ENCODE results near the gene PIP4K2C. TPM values are rescaled to one million over a fixed set of nuclear protein-coding genes. Genes with fewer than 3 reads are reported as not detected.

PIP4K2C gene
- total RNA-seq, 4 donors from 2014 or later = 2.6 to 29.3 (median 18.8) TPM

DNA sequence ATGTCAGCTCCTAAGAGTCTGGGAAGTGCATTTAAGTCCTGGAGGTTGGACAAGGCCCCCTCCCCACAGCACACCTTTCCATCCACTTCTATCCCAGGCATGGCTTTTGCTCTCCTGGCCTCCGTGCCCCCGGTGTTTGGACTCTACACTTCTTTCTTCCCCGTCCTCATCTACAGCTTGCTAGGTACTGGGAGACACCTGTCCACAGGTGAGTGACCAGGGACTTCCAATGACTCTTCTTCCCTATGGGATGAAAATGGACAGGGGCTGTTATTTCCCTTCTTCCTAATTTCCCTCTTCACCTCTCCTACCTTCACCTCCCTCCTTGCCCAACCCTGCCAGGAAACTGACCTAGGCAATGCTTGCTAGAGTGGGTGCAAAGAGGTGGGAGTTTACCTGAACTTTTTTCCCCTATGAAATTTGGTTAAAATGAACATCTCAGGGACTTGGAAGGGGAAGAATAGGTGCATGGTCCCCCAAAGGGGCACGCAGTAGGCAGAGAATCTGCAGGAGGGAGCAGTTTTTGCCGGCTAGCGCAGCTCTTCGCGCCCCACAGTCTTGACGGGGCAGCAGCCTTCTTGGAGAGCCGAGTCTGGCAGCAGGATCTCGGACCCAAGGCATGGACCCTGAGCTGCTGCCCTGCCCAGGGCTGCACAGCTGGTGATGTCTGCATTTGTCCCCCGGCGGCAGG lies 29.4 kb downstream of the PIP4K2C start:
- Histone ChIP-seq H3K9me3 (no peaks in the 10 kb centered on the region), H3K27ac (no peak overlapping the region), H3K36me3 (no peaks in the 10 kb centered on the region), H3K4me1 (peaks cover 0 to 6% of the 10 kb centered on the region in 2 donors), H3K4me3 (no peak overlapping the region), H3K27me3 (no peaks in the 10 kb centered on the region)
- intact Hi-C loops (cut with DNase I; ENCODE audit: low total_unique reads) = loop anchor here (2.0 kb wide), 1 partner anchor 38 kb away; no protein-coding TSS in a partner anchor
- DNase-seq = no peak
- TF ChIP-seq, protein P1, sequence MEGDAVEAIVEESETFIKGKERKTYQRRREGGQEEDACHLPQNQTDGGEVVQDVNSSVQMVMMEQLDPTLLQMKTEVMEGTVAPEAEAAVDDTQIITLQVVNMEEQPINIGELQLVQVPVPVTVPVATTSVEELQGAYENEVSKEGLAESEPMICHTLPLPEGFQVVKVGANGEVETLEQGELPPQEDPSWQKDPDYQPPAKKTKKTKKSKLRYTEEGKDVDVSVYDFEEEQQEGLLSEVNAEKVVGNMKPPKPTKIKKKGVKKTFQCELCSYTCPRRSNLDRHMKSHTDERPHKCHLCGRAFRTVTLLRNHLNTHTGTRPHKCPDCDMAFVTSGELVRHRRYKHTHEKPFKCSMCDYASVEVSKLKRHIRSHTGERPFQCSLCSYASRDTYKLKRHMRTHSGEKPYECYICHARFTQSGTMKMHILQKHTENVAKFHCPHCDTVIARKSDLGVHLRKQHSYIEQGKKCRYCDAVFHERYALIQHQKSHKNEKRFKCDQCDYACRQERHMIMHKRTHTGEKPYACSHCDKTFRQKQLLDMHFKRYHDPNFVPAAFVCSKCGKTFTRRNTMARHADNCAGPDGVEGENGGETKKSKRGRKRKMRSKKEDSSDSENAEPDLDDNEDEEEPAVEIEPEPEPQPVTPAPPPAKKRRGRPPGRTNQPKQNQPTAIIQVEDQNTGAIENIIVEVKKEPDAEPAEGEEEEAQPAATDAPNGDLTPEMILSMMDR (IDR thresholded peaks at IDR 0.05) = no peak
- TF ChIP-seq POLR2A (IDR thresholded peaks at IDR 0.05) = no peak

DNA sequence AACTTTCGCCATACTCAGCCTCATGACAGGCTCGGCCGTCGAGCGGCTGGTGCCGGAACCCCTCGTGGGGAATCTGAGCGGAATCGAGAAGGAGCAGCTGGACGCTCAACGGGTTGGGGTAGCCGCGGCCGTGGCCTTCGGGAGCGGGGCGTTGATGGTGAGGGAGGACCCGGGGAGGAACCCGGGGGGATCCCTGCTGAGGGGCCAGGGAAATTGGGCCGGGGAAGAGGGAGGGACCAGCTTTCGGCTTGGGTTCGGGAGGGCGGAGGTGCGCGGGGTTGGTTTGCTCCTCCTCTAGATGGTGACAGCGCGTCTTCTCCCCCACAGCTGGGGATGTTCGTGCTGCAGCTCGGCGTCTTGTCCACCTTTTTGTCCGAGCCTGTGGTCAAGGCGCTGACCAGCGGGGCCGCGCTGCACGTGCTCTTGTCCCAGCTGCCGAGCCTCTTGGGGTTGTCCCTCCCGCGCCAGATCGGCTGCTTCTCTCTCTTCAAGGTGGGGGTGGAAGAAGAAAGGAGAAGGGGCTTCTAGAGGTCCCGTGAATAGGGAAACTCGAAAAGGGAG lies 30.0 kb downstream of the PIP4K2C start:
- H3K9me3 ChIP-seq = no peaks in the 10 kb centered on the region

DNA sequence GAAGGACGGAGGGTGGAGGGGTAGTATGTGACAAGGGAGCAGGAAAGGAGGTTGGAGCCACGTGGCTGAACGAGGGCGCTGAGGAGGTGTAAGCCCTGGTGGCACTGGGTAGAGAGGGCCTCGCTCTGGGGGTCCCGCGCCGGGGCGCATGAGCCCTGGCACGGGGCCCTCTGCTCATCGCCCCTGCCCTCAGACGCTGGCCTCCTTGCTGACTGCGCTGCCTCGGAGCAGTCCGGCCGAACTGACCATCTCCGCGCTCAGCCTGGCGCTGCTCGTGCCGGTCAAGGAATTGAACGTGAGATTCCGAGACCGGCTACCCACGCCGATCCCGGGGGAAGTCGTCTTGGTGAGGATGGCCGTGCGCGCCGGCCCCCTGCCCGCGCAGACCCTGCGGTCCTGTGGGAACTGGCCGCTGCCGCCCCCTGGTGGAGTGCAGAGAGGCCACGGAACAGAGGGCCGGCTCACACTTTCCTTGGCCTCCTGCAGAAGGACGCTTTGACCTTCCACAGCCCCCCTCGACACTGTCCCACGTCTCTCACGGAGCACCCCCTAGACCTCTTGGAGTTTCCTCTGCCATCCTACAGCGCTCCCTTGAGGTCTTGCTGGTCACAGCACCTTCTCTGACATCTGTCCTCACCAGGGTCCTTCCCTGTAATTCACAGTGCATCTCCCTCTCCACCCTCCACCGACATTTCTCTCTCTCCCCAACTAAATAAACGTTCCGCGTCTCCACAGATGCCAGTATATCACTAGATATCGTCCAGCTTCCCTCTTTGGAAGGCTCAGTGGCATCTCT lies 30.7 kb downstream of the PIP4K2C start:
- H3K27ac ChIP-seq = no peak overlapping the region
- TF ChIP-seq, protein P1 (IDR thresholded peaks at IDR 0.05) = peak; percentile 93 to 97 (median 96)
- peak in 1 of 2 donors; percentile 24 for TF ChIP-seq POLR2A (IDR thresholded peaks at IDR 0.05)
- DNase-seq = peak; percentile 61 to 63

More for the DNA sequence above, 30.0 kb downstream of the PIP4K2C start:
- intact Hi-C loops (cut with DNase I; ENCODE audit: low total_unique reads) = loop anchor here (2.0 kb wide), 1 partner anchor 38 kb away; no protein-coding TSS in a partner anchor
- Histone ChIP-seq H3K27ac (no peak overlapping the region), H3K36me3 (no peaks in the 10 kb centered on the region), H3K27me3 (no peaks in the 10 kb centered on the region), H3K4me3 (peak overlapping the region; percentile 16 to 26), H3K4me1 (peaks cover 0 to 6% of the 10 kb centered on the region in 2 donors)
- DNase-seq = no peak
- TF ChIP-seq, protein P1 (IDR thresholded peaks at IDR 0.05) = no peak
- TF ChIP-seq POLR2A (IDR thresholded peaks at IDR 0.05) = no peak

DNA sequence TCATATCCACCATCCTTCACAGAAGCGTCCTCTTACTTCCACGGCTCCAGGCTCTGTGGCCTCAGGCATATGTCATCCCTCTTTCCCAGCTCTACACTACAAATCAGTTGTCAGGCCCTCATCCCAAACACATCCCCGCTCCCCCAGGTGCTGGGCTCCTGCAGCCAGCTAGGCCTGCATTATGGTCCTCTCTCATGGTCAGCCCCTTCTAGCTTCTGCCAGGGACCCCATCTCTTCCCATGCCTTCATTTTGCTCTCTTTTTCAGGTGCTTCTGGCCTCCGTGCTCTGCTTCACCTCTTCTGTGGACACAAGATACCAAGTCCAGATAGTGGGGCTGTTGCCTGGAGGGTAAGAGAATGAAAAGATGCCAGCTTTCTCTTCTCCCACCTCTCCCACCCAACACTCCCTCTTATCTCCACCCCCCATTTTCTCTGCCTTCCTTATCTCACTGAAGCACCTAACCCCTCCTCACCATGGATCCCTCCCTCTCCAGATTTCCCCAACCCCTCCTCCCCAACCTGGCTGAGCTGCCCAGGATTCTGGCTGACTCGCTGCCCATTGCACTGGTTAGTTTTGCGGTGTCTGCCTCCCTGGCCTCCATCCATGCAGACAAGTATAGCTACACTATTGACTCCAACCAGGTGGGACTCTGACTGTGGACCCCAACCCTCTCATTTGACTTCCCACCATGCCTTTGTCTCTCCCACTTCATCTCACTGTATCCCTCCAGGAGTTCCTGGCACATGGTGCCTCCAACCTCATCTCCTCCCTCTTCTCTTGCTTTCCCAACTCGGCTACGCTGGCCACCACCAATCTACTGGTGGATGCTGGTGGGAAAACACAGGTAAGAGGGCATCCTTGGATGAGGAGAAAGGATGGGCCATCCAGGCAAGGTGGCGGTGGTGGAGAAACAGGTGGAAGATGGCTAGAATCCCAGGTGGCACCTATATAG lies 31.6 kb downstream of the PIP4K2C start:
- Histone ChIP-seq H3K9me3 (no peaks in the 10 kb centered on the region), H3K27ac (no peak overlapping the region), H3K4me3 (no peak overlapping the region), H3K27me3 (no peaks in the 10 kb centered on the region), H3K4me1 (peaks cover 0 to 6% of the 10 kb centered on the region in 2 donors), H3K36me3 (no peaks in the 10 kb centered on the region)
- no peak for DNase-seq
- TF ChIP-seq, protein P1 (IDR thresholded peaks at IDR 0.05) = no peak
- TF ChIP-seq POLR2A (IDR thresholded peaks at IDR 0.05) = no peak
- intact Hi-C loops (cut with DNase I; ENCODE audit: low total_unique reads) = no loop called here

More for the DNA sequence above, 30.7 kb downstream of the PIP4K2C start:
- no peaks in the 10 kb centered on the region for H3K36me3 ChIP-seq
- peak overlapping the region; percentile 16 to 26 for H3K4me3 ChIP-seq
- peaks cover 0 to 6% of the 10 kb centered on the region in 2 donors for H3K4me1 ChIP-seq
- H3K27me3 ChIP-seq = no peaks in the 10 kb centered on the region
- H3K9me3 ChIP-seq = no peaks in the 10 kb centered on the region
- intact Hi-C loops (cut with DNase I; ENCODE audit: low total_unique reads) = loop anchor here (2.0 kb wide), 1 partner anchor 39 kb away; no protein-coding TSS in a partner anchor
